DMS53 treated with DMSO at 0.1 percent for 48 hours (cell line): ENCODE data around the gene LMF2.
"Not testable (repeated sequence)": the region's sequence is repeated elsewhere in the genome, so short reads cannot be mapped to it uniquely, and the experiment has no call there.

ENCODE experiments used
- DNase-seq: peaks from one replicate; lab custom pipeline; 2025; ENCODE audit not compliant: unreplicated experiment; lab: John Stamatoyannopoulos, UW

The LMF2 gene

DNA sequence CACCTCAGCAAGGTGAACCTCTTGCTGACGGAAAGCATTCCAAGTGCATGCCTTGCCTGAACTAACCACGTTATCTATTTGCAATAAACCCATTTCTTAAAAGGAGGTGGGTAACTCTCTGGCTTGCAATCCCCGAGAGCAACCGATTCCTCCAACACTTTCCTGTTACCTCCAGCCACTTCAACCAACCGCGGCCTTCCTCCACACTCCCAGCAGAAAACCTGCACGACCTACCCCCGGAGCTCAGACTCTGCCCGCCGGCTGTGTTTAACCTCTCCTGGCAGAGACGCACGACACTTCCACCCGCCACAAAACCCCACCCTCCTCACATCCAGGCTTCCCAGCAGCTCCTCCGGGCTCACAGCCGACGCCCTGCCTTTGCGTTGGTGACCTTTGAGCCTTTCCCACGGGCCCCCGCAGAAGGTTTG, 17.2 kb upstream of the LMF2 start:
- peak; percentile 20 for DNase-seq

GRCh38 chr22:50523806-50524675, 16.5 kb upstream of the LMF2 start:
- DNase-seq: peak; percentile 8

- no peak for DNase-seq
Measured at GRCh38 chr22:50523458-50523805, 15.9 kb upstream of the LMF2 start.

GRCh38 chr22:50522806-50523438, 15.4 kb upstream of the LMF2 start:
- DNase-seq: no peak

DNA sequence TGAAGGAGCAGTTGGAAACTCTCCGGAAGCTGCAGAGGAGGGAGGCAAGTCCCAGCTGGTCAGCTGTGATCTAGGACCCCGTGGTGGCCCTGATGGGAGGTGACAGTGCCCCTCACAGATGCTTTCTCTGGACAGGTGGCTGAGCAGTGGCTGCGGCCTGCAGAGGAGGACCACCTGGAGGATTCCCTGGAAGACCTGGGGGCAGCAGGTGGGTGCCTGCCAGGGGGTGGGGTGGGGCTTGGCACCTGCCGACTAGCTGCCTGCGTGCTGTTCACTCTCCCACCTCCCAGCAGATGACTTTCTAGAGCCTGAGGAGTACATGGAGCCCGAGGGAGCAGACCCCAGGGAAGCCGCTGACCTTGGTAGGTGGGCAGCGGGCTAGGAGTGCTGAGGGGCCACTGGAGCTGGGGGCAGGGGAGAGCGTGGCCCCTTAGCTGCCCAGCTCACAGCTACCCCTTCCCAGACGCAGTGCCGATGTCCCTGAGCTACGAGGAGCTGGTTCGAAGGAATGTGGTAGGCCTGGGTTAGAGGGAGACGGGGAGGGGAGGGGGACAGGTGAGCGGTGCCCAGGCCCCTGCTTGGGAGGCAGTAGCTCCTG, 14.8 kb upstream of the LMF2 start:
- DNase-seq: no peak

DNA sequence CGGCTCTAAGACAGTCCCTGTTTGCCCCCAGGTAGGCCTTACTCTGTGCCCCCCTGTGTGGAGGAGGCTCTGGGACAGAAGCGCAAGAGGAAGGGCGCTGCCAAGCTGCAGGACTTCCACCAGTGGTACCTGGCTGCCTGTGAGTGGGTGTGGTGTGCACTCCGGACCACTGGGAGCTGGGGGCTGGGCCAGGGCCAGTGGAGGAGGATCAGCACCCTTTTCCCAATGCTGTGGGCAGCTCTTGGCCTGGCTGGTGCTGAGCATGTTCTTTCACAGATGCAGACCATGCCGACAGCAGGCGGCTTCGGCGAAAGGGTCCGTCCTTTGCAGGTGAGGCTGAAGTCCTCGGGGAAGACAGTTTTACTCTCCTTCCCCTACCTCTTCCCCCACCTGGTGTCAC, 14.2 kb upstream of the LMF2 start:
- DNase-seq: no peak

- DNase-seq: no peak
Measured at GRCh38 chr22:50520826-50521453, 13.4 kb upstream of the LMF2 start.

DNA sequence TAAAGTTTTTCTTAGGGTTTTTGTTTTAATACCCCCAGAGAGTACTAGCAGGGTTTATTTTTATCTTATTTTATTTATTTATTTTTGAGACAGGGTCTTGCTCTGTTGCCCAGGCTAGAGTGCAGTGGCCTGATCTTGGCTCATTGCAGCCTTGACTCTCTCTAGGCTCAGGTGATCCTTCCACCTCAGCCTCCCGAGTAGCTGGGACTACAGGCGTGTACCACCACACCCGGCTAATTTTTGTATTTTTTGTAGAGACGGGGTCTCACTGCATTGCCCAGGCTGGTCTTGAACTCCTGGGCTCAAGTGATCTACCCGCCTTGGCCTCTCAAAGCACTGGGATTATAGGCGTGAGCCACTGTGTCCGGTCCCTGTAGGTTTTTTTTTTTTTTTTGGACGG, 12.7 kb upstream of the LMF2 start:
- DNase-seq: not testable (repeated sequence)

DNA sequence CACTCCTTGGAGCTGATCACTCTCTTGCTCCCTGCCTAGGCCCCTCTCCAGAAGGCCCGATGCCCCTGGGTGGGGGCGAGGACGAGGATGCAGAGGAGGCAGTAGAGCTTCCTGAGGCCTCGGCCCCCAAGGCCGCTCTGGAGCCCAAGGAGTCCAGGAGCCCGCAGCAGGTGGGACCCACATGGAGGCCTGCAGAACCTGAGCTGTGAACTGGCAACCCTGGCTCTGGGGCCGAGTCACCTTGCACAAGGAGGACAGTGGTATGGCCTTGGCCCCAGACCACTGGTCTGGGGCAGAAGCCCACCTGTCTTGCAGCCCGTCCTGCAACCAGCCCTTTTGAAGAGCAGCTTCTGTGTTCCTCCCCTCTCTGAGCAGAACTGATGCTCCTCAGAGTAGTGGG, 11.6 kb upstream of the LMF2 start:
- no peak for DNase-seq

GRCh38 chr22:50518606-50519005, 11.1 kb upstream of the LMF2 start:
- no peak for DNase-seq

DNA sequence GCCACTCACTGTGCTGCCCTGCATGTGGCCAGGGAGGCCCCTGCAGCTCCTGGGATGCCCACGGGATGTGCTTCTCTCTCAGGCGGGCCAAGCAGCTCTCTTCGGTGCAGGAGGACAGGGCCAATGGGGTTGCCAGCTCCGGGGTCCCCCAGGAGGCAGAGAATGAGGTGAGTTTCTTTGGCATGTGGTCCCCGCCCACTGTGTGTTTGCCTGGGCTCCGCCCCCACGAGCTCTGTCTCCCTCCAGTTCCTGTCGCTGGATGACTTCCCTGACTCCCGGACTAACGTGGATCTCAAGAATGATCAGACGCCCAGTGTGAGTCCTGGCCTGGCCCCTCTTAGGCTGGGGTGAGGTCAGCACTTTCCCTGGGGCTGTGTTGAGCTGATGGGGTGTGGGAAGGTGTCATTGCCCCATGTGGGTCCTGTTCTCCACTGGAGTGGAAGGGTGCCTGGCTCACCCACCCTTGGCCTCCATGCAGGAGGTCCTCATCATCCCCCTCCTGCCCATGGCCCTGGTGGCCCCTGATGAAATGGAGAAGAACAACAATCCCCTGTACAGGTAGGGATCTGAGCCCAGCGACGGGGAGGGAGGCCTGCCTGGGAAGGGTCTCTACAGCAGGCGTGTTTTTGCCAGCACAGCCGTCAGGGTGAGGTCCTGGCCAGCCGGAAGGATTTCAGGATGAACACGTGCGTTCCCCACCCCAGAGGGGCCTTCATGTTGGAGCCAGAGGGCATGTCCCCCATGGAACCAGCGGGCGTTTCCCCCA, 10.2 kb upstream of the LMF2 start:
- DNase-seq: no peak

GRCh38 chr22:50516891-50517290, 9.4 kb upstream of the LMF2 start:
- DNase-seq: no peak

DNA sequence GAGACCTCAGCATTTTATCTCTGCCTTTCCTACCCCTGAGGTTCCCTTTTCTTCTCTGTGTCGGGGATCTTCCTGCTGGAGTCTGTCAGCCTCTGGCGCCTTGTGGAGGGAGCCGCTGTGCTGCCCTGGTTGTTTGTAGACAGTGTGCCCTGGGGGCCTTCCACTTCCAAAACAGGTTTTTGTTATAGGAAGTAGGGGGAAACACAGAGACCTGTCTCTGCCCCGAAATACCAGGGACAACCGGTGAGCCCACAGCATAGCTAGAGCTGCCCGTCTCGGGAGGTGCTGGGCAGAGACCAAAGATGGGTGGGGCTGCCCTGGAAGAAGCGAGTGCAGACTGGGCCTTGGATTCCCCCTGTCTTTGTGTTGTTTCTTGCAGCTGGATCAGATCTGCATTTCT, 8.6 kb upstream of the LMF2 start:
- no peak for DNase-seq

- DNase-seq: no peak
Measured at GRCh38 chr22:50513175-50513574, 5.7 kb upstream of the LMF2 start.

DNA sequence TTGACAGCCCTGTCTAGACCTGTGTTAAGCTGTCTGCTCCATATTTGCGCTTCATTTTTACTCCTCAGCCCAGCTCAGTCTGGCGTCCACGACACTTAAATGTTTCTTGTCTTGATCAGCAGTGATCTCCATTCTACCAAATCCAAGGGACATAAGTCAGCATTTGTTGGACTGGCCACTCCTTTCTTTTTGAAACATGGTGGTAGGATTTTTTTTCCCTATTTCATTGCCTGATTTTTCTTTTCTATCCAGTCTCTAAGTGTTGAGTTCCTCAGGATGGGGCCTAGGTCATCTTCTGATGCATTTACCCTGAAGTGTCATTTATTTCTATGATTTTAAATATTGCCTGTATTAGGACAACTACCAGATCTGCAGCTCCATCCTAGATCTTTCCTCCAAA, 1.4 kb upstream of the LMF2 start:
- DNase-seq: no peak

DNA sequence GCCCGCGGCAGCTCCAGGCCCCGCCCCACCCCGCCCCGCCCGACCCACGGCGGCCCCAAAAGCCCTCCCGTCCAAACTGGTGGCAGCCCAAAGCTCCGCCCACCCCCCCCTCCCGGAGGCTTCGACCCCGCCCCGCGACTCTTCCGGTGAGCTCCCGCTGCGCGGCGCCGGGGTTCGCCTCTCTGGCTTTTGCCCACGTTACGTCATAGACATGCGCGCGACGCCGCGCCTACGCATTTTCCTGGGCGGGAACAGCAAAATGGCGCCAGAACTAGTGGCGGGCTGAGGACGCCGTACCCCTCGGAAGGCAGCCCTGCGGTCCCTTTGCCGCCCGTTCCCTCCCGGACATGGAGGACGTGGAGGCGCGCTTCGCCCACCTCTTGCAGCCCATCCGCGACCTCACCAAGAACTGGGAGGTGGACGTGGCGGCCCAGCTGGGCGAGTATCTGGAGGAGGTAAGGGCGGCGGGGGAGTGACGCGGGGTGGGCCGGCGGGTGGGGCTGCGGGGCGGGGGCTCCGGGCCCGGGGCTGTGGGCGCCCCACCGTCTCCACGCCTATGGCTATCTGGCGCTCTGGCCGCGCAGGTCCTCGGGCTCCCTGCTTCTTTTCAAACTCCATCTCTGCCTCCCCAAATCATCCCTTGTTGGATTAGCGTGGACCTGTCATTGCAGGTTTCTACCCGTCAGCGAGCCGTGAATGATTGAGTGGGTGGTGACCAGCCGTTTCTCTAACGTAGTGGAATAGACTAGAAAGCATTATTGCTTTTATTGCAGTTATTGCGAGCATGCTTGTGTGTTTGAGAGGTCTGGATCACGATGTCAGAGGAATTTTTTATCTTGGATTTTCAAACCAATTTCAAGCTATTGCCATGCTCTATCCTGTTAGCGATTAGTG, 736 bp upstream of the LMF2 start, which contains the start of gene NCAPH2:
Gene NCAPH2 (plus strand): TSS at position 234 of the 894 bp plus-strand sequence. CDS start 114 bp downstream, at position 348.
- peak; percentile 80 for DNase-seq

DNA sequence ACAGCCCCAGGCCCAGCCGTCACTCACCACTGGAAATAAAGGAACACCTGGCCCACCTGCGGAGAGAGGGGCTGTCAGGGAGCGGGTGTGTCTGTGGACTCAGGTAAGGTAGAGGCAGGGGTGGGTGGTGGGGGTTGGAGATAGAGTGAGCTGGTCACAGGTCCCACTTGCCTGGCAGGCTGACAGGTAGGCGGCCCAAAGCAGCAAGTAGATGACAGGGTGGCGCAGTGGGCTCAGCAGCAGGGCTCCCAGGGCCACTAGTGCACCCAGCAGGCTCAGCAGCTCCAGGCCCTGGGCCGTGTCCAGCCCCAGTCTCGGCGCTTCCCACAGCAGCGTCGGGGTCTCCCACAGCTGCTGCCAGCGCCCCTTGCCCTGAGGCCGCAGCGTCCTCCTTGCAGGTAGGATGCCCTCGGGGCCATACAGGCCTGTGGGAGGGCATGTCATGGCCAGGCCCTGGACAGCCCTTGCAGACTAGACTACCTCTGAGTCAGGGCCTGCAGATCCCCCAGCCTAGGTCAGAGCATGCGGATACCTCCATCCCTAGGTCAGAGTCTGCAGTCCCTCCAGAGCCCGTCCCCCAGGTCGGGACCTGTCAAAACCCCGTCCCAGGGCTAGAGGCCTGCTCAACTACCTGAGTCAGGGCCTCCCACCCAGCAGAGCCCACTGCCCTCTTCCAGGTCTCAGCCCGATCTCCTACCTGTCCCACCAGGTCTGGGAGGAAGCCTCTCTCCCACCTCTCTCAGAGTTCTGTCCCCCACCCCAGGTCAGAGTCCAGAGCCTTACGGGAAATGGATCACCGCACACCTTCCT, 686 bp downstream of the LMF2 start:
- no peak for DNase-seq

DNA sequence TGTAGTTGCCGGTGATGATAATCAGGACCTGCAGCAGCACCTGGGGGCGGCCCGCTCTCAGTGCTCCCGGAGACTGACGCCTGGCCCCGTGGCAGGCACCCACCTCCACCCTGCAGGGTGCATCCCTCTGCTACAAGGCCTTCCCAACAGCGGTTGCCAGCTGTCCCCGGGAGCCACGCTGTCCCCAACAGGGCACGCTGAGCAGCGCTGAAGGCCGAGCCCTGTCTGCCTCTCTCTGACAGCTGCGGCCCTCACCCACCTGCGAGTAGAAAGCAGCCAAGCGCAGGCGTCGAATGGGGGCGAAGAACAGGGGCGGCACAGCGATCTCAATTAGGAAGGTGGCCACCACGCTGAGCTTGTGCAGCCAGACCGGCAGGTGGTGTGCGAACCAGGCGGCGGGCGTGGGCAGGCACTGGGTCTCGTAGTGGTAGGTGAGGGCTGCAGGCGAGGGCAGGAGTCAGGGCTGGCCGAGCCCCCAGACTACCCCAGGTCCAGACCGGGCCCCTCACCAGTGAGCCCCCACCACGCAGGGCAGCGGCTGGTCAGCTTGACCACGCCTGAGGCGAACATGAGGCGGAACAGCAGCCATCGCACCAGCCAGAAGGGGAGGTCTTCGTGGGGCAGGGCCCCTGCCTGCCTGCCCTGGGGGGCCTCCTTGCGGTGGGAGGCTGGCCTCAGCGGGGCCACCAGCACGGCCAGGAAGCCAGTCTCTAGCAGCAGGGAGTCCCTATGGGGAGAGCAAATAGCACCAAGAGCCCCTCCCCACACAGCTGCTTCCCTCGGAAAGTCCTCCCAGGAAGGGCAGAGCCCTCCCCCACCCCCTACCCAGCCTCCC, 1.5 kb downstream of the LMF2 start:
- no peak for DNase-seq
